ENCODE results near the gene INHBC. TPM values are rescaled to one million over a fixed set of nuclear protein-coding genes. Genes with fewer than 3 reads are reported as not detected.
"Not testable (repeated sequence)": the region's sequence is repeated elsewhere in the genome, so short reads cannot be mapped to it uniquely, and the experiment has no call there.

INHBC gene
- total RNA-seq, 1 donor from 2014 or later: not detected

- H3K27me3 ChIP-seq (ENCODE audit: control insufficient read depth, insufficient read depth, low read length): no peaks in the 10 kb centered on the region
- H3K36me3 ChIP-seq (ENCODE audit: control insufficient read depth, insufficient read depth, low read length): peaks cover 1% of the 10 kb centered on the region
- FAIRE-seq (no peak), DNase-seq (ENCODE audit: low read depth) (no peak)
- H3K4me3 ChIP-seq (ENCODE audit: low read depth, low read length): no peak overlapping the region
- TF ChIP-seq CTCF (IDR thresholded peaks at IDR 0.05; ENCODE audit: insufficient read depth, low read length, severe bottlenecking): no peak
These were observed 15.1 kb upstream of the INHBC start for GRCh38 chr12:57419495-57419894.

GRCh38 chr12:57420482-57420881 is 14.1 kb upstream of the INHBC start:
- DNase-seq (ENCODE audit: low read depth): no peak
- no peak for FAIRE-seq

GRCh38 chr12:57426948-57427347 is 7.6 kb upstream of the INHBC start:
- not testable (repeated sequence) for H3K27me3 ChIP-seq (ENCODE audit: control insufficient read depth, insufficient read depth, low read length); H3K4me3 ChIP-seq (ENCODE audit: low read depth, low read length); DNase-seq (ENCODE audit: low read depth); H3K36me3 ChIP-seq (ENCODE audit: control insufficient read depth, insufficient read depth, low read length); FAIRE-seq

More at GRCh38 chr12:57420482-57420881, 14.1 kb upstream of the INHBC start:
- Histone ChIP-seq H3K4me3 (ENCODE audit: low read depth, low read length) (no peak overlapping the region), H3K36me3 (ENCODE audit: control insufficient read depth, insufficient read depth, low read length) (peaks cover 1% of the 10 kb centered on the region), H3K27me3 (ENCODE audit: control insufficient read depth, insufficient read depth, low read length) (no peaks in the 10 kb centered on the region)
- TF ChIP-seq CTCF (IDR thresholded peaks at IDR 0.05; ENCODE audit: insufficient read depth, low read length, severe bottlenecking): no peak

GRCh38 chr12:57428965-57429364 is 5.6 kb upstream of the INHBC start:
- FAIRE-seq: no peak
- no peak for TF ChIP-seq CTCF (IDR thresholded peaks at IDR 0.05; ENCODE audit: insufficient read depth, low read length, severe bottlenecking)
- H3K27me3 ChIP-seq (ENCODE audit: control insufficient read depth, insufficient read depth, low read length): no peaks in the 10 kb centered on the region
- no peak for DNase-seq (ENCODE audit: low read depth)
- no peaks in the 10 kb centered on the region for H3K36me3 ChIP-seq (ENCODE audit: control insufficient read depth, insufficient read depth, low read length)
- H3K4me3 ChIP-seq (ENCODE audit: low read depth, low read length): no peak overlapping the region

- TF ChIP-seq CTCF (IDR thresholded peaks at IDR 0.05; ENCODE audit: insufficient read depth, low read length, severe bottlenecking): no peak
- H3K36me3 ChIP-seq (ENCODE audit: control insufficient read depth, insufficient read depth, low read length): no peaks in the 10 kb centered on the region
- peak overlapping the region; percentile 61 for H3K4me3 ChIP-seq (ENCODE audit: low read depth, low read length)
- DNase-seq (ENCODE audit: low read depth) (no peak), FAIRE-seq (no peak)
- no peaks in the 10 kb centered on the region for H3K27me3 ChIP-seq (ENCODE audit: control insufficient read depth, insufficient read depth, low read length)
These were observed 5.0 kb upstream of the INHBC start for GRCh38 chr12:57429473-57430111.

GRCh38 chr12:57430112-57430930 is 4.3 kb upstream of the INHBC start:
- peak; percentile 2 for TF ChIP-seq CTCF (IDR thresholded peaks at IDR 0.05; ENCODE audit: insufficient read depth, low read length, severe bottlenecking)
- DNase-seq (ENCODE audit: low read depth): peak; percentile 36
- Histone ChIP-seq H3K27me3 (ENCODE audit: control insufficient read depth, insufficient read depth, low read length) (no peaks in the 10 kb centered on the region), H3K36me3 (ENCODE audit: control insufficient read depth, insufficient read depth, low read length) (no peaks in the 10 kb centered on the region), H3K4me3 (ENCODE audit: low read depth, low read length) (peak overlapping the region; percentile 61)
- FAIRE-seq: no peak

Measured in bronchial epithelial cell (primary cell).